ENCODE data around the gene ATN1. TPM values are rescaled to one million over a fixed set of nuclear protein-coding genes. Genes with fewer than 3 reads are reported as not detected.

The ATN1 gene
- 60.2 to 72.4 TPM (median 67.4 TPM) in 5 replicates for total RNA-seq (2022; extraction: Qiagen RNA extraction)

GRCh38 chr12:6927379-6928021 is at the start of gene ATN1:
TSS of gene ATN1 (plus strand) at chr12:6927959. CDS start at chr12:6934002, 6,043 bp downstream.

GRCh38 chr12:6904280-6905276 is 23.2 kb upstream of the ATN1 start, which contains the start of gene LRRC23:
TSS of gene LRRC23 (plus strand) at chr12:6904822. CDS start at chr12:6905634, 812 bp downstream.

GRCh38 chr12:6914246-6914946 is 13.4 kb upstream of the ATN1 start, which contains the start of gene ENO2:
TSS of gene ENO2 (plus strand) at chr12:6914580. CDS start at chr12:6915833, 1,253 bp downstream.

GRCh38 chr12:6943722-6944380 is 16.1 kb downstream of the ATN1 start, which contains the start of the genes C12orf57 and RNU7-1:
TSS of gene C12orf57 (plus strand) at chr12:6944022. CDS start at chr12:6944122, 100 bp downstream.
TSS of gene RNU7-1 (plus strand) at chr12:6943816.

GRCh38 chr12:6950811-6951540 is 23.2 kb downstream of the ATN1 start, which contains the start of gene PTPN6:
TSS of gene PTPN6 (plus strand) at chr12:6951356. CDS start at chr12:6951513, 157 bp downstream.

Other genes starting within 250 kb of the ATN1 start
- 53.8 to 60.6 TPM (median 58.4 TPM) in 5 replicates for gene ZNF384, start 238.6 kb upstream of the ATN1 start, total RNA-seq (2022; extraction: Qiagen RNA extraction)
- gene PIANP, start 227.1 kb upstream of the ATN1 start, total RNA-seq (2022; extraction: Qiagen RNA extraction) = 0.76 to 1.1 TPM (median 0.84 TPM) in 5 replicates
- 48.4 to 56.5 TPM (median 55.4 TPM) in 5 replicates for gene COPS7A, start 203.9 kb upstream of the ATN1 start, total RNA-seq (2022; extraction: Qiagen RNA extraction)
- 246 to 305 TPM (median 296 TPM) in 5 replicates for gene MLF2, start 174.8 kb upstream of the ATN1 start, total RNA-seq (2022; extraction: Qiagen RNA extraction)
- 588 to 898 TPM (median 880 TPM) in 5 replicates for gene PTMS, start 161.6 kb upstream of the ATN1 start, total RNA-seq (2022; extraction: Qiagen RNA extraction)
- gene LAG3, start 155.4 kb upstream of the ATN1 start, total RNA-seq (2022; extraction: Qiagen RNA extraction) = 0.51 to 1.9 TPM (median 1.7 TPM) in 5 replicates
- gene CD4, start 138.4 kb upstream of the ATN1 start, total RNA-seq (2022; extraction: Qiagen RNA extraction) = not detected in 5 replicates
- 0.28 to 0.51 TPM (median 0.38 TPM) in 5 replicates for gene GPR162, start 106.1 kb upstream of the ATN1 start, total RNA-seq (2022; extraction: Qiagen RNA extraction)
- gene P3H3, start 99.6 kb upstream of the ATN1 start, total RNA-seq (2022; extraction: Qiagen RNA extraction) = 23.9 to 29.0 TPM (median 26.3 TPM) in 5 replicates
- 1.0 to 2.0 TPM (median 1.6 TPM) in 5 replicates for gene GNB3, start 87.0 kb upstream of the ATN1 start, total RNA-seq (2022; extraction: Qiagen RNA extraction)
- gene CDCA3, start 76.7 kb upstream of the ATN1 start, total RNA-seq (2022; extraction: Qiagen RNA extraction) = 73.1 to 82.3 TPM (median 77.5 TPM) in 5 replicates
- 71.7 to 88.7 TPM (median 74.7 TPM) in 5 replicates for gene USP5, start 75.8 kb upstream of the ATN1 start, total RNA-seq (2022; extraction: Qiagen RNA extraction)
- gene TPI1, start 60.4 kb upstream of the ATN1 start, total RNA-seq (2022; extraction: Qiagen RNA extraction) = 1,586 to 1,659 TPM (median 1,629 TPM) in 5 replicates
- gene SPSB2, start 54.7 kb upstream of the ATN1 start, total RNA-seq (2022; extraction: Qiagen RNA extraction) = 27.8 to 35.3 TPM (median 31.2 TPM) in 5 replicates
- gene LRRC23, start 23.1 kb upstream of the ATN1 start, total RNA-seq (2022; extraction: Qiagen RNA extraction) = 15.4 to 18.3 TPM (median 17.3 TPM) in 5 replicates
- gene ENO2, start 13.4 kb upstream of the ATN1 start, total RNA-seq (2022; extraction: Qiagen RNA extraction) = 32.5 to 40.3 TPM (median 34.5 TPM) in 5 replicates
- gene RNU7-1, start 15.9 kb downstream of the ATN1 start, total RNA-seq (2022; extraction: Qiagen RNA extraction) = not detected in 5 replicates
- gene C12orf57, start 16.1 kb downstream of the ATN1 start, total RNA-seq (2022; extraction: Qiagen RNA extraction) = 256 to 322 TPM (median 309 TPM) in 5 replicates
- 9.5 to 13.3 TPM (median 11.7 TPM) in 5 replicates for gene PTPN6, start 23.4 kb downstream of the ATN1 start, total RNA-seq (2022; extraction: Qiagen RNA extraction)
- 320 to 342 TPM (median 331 TPM) in 5 replicates for gene PHB2, start 42.7 kb downstream of the ATN1 start, total RNA-seq (2022; extraction: Qiagen RNA extraction)
- 60.1 to 66.2 TPM (median 62.6 TPM) in 5 replicates for gene EMG1, start 43.0 kb downstream of the ATN1 start, total RNA-seq (2022; extraction: Qiagen RNA extraction)
- gene LPCAT3, start 90.5 kb downstream of the ATN1 start, total RNA-seq (2022; extraction: Qiagen RNA extraction) = 27.2 to 31.6 TPM (median 29.5 TPM) in 5 replicates
- 40.4 to 68.0 TPM (median 43.8 TPM) in 5 replicates for gene C1S, start 132.8 kb downstream of the ATN1 start, total RNA-seq (2022; extraction: Qiagen RNA extraction)
- gene C1R, start 164.5 kb downstream of the ATN1 start, total RNA-seq (2022; extraction: Qiagen RNA extraction) = 27.6 to 49.7 TPM (median 32.4 TPM) in 5 replicates
- gene C1RL, start 181.3 kb downstream of the ATN1 start, total RNA-seq (2022; extraction: Qiagen RNA extraction) = 12.4 to 14.9 TPM (median 14.6 TPM) in 5 replicates
- not detected in 5 replicates for gene RBP5, start 200.9 kb downstream of the ATN1 start, total RNA-seq (2022; extraction: Qiagen RNA extraction)
- 14.6 to 16.7 TPM (median 15.2 TPM) in 5 replicates for gene CLSTN3, start 202.4 kb downstream of the ATN1 start, total RNA-seq (2022; extraction: Qiagen RNA extraction)